ENCODE data around the gene PROKR1.
"Not testable (repeated sequence)": the region's sequence is repeated elsewhere in the genome, so short reads cannot be mapped to it uniquely, and the experiment has no call there.

The PROKR1 gene

DNA sequence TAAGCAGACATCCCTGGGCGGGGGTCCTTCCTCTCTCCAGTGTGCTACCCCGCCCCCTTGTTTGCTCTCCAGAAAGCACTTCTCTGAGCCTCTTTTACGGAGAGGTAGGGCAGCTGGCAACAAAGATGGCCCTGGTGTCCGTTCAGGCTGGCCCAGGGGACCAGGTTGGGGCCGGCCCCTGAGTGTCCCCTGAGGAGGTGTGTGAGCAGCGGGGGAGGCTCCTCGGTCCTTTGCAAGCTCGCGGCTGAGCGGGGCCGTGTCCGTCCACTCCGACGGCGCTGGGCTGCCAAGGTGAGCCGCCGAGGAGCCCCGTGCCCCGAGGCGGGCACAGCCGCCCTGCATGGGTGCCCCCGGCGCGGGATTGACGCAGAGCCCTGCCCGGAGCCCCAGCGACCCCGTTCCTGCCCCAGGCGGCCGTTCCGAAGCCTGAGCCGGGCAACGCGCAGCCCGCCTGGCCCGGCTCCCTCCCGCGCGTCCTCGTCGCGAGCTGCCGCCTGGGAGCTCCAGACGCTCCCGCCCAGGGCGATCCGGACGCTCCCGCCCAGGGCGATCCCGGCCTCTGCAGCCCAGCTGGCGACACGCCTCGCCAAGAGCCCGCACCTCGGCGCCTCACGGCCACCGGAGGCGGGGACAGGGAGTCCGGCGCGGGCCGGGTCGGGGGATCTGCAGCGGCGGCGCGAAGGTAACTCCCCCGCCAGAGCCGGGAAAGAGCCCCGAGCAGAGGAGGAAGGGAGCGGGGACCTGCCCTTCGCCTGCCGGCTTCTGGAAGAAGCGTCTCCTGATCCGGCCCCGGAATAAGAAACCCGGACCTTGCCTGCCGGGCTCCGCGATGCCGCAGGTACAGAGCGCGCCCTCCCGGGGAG lies at the start of gene PROKR1:
Gene PROKR1, plus strand, starts transcription at position 569 of the 863 bp plus-strand sequence. CDS start 2,243 bp downstream, outside the sequence.
- Histone ChIP-seq H3K4me2 (ENCODE audit: low read depth, low read length, poor library complexity, severe bottlenecking) (no peak within 1 kb of the TSS), H3K9me2 (replicated peaks; ENCODE audit: low read depth, low read length) (no peaks in the 10 kb centered on the region), H3K4me1 (ENCODE audit: insufficient read depth, low read length, poor library complexity, severe bottlenecking) (peaks cover 10% of the 10 kb centered on the region), H3K9me3 (ENCODE audit: insufficient read depth, low read depth, low read length) (no peaks in the 10 kb centered on the region; the same call in 1 of the 2 replicates), H3K27me3 (ENCODE audit: insufficient read depth, low read length, poor library complexity, severe bottlenecking) (no peaks in the 10 kb centered on the region), H3K4me3 (ENCODE audit: low read length, poor library complexity, severe bottlenecking) (no peak within 1 kb of the TSS), H4K20me1 (ENCODE audit: insufficient read depth, low read length, poor library complexity, severe bottlenecking) (no peaks in the 10 kb centered on the region), H2AFZ (ENCODE audit: low read length) (no peak within 1 kb of the TSS), H3F3A (ENCODE audit: low read depth) (no peaks in the 10 kb centered on the region), H3K79me2 (ENCODE audit: insufficient read depth, low read length) (no peaks in the 10 kb centered on the region), H3K9ac (ENCODE audit: low read depth, low read length, poor library complexity, severe bottlenecking) (no peak within 1 kb of the TSS), H3K36me3 (ENCODE audit: insufficient read depth, low read length) (no peaks in the 10 kb centered on the region)
- TF ChIP-seq EZH2phosphoT487 (IDR thresholded peaks at IDR 0.05; ENCODE audit: borderline replicate concordance), result no peak
- TF ChIP-seq, protein P1, sequence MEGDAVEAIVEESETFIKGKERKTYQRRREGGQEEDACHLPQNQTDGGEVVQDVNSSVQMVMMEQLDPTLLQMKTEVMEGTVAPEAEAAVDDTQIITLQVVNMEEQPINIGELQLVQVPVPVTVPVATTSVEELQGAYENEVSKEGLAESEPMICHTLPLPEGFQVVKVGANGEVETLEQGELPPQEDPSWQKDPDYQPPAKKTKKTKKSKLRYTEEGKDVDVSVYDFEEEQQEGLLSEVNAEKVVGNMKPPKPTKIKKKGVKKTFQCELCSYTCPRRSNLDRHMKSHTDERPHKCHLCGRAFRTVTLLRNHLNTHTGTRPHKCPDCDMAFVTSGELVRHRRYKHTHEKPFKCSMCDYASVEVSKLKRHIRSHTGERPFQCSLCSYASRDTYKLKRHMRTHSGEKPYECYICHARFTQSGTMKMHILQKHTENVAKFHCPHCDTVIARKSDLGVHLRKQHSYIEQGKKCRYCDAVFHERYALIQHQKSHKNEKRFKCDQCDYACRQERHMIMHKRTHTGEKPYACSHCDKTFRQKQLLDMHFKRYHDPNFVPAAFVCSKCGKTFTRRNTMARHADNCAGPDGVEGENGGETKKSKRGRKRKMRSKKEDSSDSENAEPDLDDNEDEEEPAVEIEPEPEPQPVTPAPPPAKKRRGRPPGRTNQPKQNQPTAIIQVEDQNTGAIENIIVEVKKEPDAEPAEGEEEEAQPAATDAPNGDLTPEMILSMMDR (conservative IDR thresholded peaks at IDR 0.05; ENCODE audit: low read length), result no peak

DNA sequence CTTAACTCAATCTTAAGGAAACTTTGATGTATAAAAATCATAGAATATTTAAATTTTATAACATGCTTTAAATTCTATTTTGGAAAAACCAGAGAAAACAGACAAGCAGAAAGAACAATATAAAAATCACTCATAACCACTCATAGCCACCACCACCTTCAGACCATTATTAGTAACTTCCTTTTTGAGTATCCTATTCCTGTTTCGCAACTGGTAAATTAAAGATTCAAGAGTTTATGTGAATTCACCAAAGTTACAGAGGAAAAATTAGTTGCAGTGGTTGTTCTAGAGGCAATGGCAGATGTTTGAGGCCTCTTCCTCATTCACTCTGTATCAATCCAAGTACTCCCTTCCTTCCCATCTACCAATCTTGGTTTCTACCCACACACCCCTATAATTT lies 49.3 kb upstream of the PROKR1 start:
- no peaks in the 10 kb centered on the region for H3K27me3 ChIP-seq (ENCODE audit: insufficient read depth, low read length, poor library complexity, severe bottlenecking)
- TF ChIP-seq, protein P1 (conservative IDR thresholded peaks at IDR 0.05; ENCODE audit: low read length), result no peak
- no peak for TF ChIP-seq EZH2phosphoT487 (IDR thresholded peaks at IDR 0.05; ENCODE audit: borderline replicate concordance)
- H3K9me3 ChIP-seq (ENCODE audit: insufficient read depth, low read depth, low read length), result no peaks in the 10 kb centered on the region
- H4K20me1 ChIP-seq (ENCODE audit: insufficient read depth, low read length, poor library complexity, severe bottlenecking), result no peaks in the 10 kb centered on the region
- H3K79me2 ChIP-seq (ENCODE audit: insufficient read depth, low read length), result no peaks in the 10 kb centered on the region
- no peaks in the 10 kb centered on the region for H3F3A ChIP-seq (ENCODE audit: low read depth)
- H3K4me1 ChIP-seq (ENCODE audit: insufficient read depth, low read length, poor library complexity, severe bottlenecking), result peaks cover 15% of the 10 kb centered on the region
- H3K4me3 ChIP-seq (ENCODE audit: low read length, poor library complexity, severe bottlenecking), result no peak overlapping the region
- no peaks in the 10 kb centered on the region for H3K9me2 ChIP-seq (replicated peaks; ENCODE audit: low read depth, low read length)
- H3K36me3 ChIP-seq (ENCODE audit: insufficient read depth, low read length), result no peaks in the 10 kb centered on the region
- H3K9ac ChIP-seq (ENCODE audit: low read depth, low read length, poor library complexity, severe bottlenecking), result no peak overlapping the region
- peak overlapping the region; percentile 64 for H3K4me2 ChIP-seq (ENCODE audit: low read depth, low read length, poor library complexity, severe bottlenecking)
- H2AFZ ChIP-seq (ENCODE audit: low read length), result peak overlapping the region; percentile 69; the same call in 1 of the 2 replicates

DNA sequence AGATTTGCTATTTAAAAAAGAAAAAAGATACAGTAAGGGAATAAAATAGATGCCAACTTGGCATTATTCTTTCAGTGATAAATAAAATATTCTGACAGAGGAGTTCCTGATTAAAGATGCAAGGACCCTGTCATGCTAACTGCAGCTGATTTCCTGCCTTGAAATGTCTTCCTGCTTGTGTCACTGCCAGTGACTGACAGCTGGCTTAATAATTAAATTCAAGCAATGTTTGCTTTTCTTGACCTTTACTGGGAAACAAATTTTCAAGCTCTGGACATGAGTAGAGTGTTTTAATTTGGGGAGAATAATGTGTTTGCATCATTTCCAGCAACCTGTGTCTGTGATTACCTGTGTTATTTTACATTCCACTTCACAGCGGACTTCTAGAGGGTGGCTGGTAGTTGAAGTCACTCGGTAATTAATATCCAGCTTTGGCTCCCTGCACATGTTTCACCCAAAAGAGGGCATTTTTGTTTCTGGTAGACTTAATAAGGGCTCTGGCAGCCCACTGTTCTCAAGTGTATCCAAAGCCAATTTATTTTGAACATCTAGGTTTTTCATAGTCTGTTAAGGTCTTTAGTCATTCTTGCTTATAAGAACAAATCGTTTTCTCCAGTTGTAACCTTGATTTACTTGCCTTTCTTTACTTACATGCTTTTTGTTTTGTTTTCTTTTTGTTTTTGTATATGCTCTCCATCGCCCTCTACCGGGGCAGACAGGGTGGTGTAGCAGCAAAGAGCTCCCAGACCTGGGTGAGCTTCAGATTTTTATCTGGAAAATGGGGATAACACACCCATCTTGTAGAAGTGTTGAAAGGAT lies 48.5 kb upstream of the PROKR1 start:
- peaks cover 15% of the 10 kb centered on the region for H3K4me1 ChIP-seq (ENCODE audit: insufficient read depth, low read length, poor library complexity, severe bottlenecking)
- H2AFZ ChIP-seq (ENCODE audit: low read length), result peak overlapping the region; percentile 69
- TF ChIP-seq, protein P1 (conservative IDR thresholded peaks at IDR 0.05; ENCODE audit: low read length), result peak; percentile 98
- TF ChIP-seq EZH2phosphoT487 (IDR thresholded peaks at IDR 0.05; ENCODE audit: borderline replicate concordance), result no peak
- no peaks in the 10 kb centered on the region for H3F3A ChIP-seq (ENCODE audit: low read depth)
- H3K79me2 ChIP-seq (ENCODE audit: insufficient read depth, low read length), result no peaks in the 10 kb centered on the region
- H3K9me3 ChIP-seq (ENCODE audit: insufficient read depth, low read depth, low read length), result no peaks in the 10 kb centered on the region
- peak overlapping the region; percentile 39 for H3K4me3 ChIP-seq (ENCODE audit: low read length, poor library complexity, severe bottlenecking)
- no peaks in the 10 kb centered on the region for H3K27me3 ChIP-seq (ENCODE audit: insufficient read depth, low read length, poor library complexity, severe bottlenecking)
- no peak overlapping the region for H3K9ac ChIP-seq (ENCODE audit: low read depth, low read length, poor library complexity, severe bottlenecking)
- H3K4me2 ChIP-seq (ENCODE audit: low read depth, low read length, poor library complexity, severe bottlenecking), result peak overlapping the region; percentile 64
- no peaks in the 10 kb centered on the region for H3K9me2 ChIP-seq (replicated peaks; ENCODE audit: low read depth, low read length)
- no peaks in the 10 kb centered on the region for H3K36me3 ChIP-seq (ENCODE audit: insufficient read depth, low read length)
- H4K20me1 ChIP-seq (ENCODE audit: insufficient read depth, low read length, poor library complexity, severe bottlenecking), result no peaks in the 10 kb centered on the region

DNA sequence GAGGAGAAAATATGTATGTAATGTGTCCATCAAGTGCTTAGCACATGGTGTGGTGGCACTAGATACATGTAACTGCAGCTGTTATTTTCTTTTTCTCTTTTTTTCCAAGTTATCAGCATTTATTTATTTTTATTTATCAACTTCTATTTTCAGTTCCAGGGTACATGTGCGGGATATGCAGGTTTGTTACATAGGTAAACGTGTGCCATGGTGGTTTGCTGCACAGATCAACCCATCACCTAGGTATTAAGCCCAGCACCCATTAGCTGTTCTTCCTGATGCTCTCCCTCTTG lies 47.9 kb upstream of the PROKR1 start:
- not testable (repeated sequence) for H3K9me2 ChIP-seq (replicated peaks; ENCODE audit: low read depth, low read length); H3K9me3 ChIP-seq (ENCODE audit: insufficient read depth, low read depth, low read length); H4K20me1 ChIP-seq (ENCODE audit: insufficient read depth, low read length, poor library complexity, severe bottlenecking); H3F3A ChIP-seq (ENCODE audit: low read depth); H2AFZ ChIP-seq (ENCODE audit: low read length); H3K4me2 ChIP-seq (ENCODE audit: low read depth, low read length, poor library complexity, severe bottlenecking); H3K79me2 ChIP-seq (ENCODE audit: insufficient read depth, low read length); H3K27me3 ChIP-seq (ENCODE audit: insufficient read depth, low read length, poor library complexity, severe bottlenecking); H3K4me3 ChIP-seq (ENCODE audit: low read length, poor library complexity, severe bottlenecking); H3K36me3 ChIP-seq (ENCODE audit: insufficient read depth, low read length); H3K9ac ChIP-seq (ENCODE audit: low read depth, low read length, poor library complexity, severe bottlenecking)
- peaks cover 15% of the 10 kb centered on the region for H3K4me1 ChIP-seq (ENCODE audit: insufficient read depth, low read length, poor library complexity, severe bottlenecking)

DNA sequence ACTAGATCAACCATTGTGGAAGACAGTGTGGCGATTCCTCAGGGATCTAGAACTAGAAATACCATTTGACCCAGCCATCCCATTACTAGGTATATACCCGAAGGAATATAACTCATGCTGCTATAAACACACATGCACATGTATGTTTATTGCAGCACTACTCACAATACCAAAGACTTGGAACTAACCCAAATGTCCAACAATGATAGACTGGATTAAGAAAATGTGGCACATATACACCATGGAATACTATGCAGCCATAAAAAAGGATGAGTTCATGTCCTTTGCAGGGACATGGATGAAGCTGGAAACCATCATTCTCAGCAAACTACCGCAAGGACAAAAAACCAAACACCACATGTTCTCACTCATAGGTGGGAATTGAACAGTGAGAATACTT lies 42.9 kb upstream of the PROKR1 start:
- H3K9ac ChIP-seq (ENCODE audit: low read depth, low read length, poor library complexity, severe bottlenecking); H3K9me2 ChIP-seq (replicated peaks; ENCODE audit: low read depth, low read length); H3K9me3 ChIP-seq (ENCODE audit: insufficient read depth, low read depth, low read length); H3K36me3 ChIP-seq (ENCODE audit: insufficient read depth, low read length); H4K20me1 ChIP-seq (ENCODE audit: insufficient read depth, low read length, poor library complexity, severe bottlenecking); H3K79me2 ChIP-seq (ENCODE audit: insufficient read depth, low read length); H3K4me2 ChIP-seq (ENCODE audit: low read depth, low read length, poor library complexity, severe bottlenecking); H2AFZ ChIP-seq (ENCODE audit: low read length); H3K27me3 ChIP-seq (ENCODE audit: insufficient read depth, low read length, poor library complexity, severe bottlenecking); H3K4me3 ChIP-seq (ENCODE audit: low read length, poor library complexity, severe bottlenecking); H3K4me1 ChIP-seq (ENCODE audit: insufficient read depth, low read length, poor library complexity, severe bottlenecking); H3F3A ChIP-seq (ENCODE audit: low read depth): not testable (repeated sequence)

Measured in Loucy (cell line).